Spleen (tissue), 3 donors: ENCODE data around the gene PTK6.

Experiments
- POLR2A ChIP-seq, 3 donors: fragments of 450-650 bp; IDR thresholded peaks; one replicate each; pipeline ENCODE4 v1.5.1; 2017; ENCODE audit warnings: antibody characterized with exemption in 3 of 3, mild to moderate bottlenecking in 1 of 3
- POLR2AphosphoS5 ChIP-seq, 3 donors: sonication (generic); formaldehyde crosslinking; IDR thresholded peaks; one replicate each; pipeline ENCODE4 v1.5.1; 2017; ENCODE audit warnings: antibody characterized with exemption in 3 of 3

- TF ChIP-seq POLR2AphosphoS5 (IDR thresholded peaks at IDR 0.05) (peak in 1 of 3 donors; percentile 44), POLR2A (IDR thresholded peaks at IDR 0.05) (no peak)
Measured at GRCh38 chr20:63529180-63529860, 7.9 kb downstream of the PTK6 start.
